SK-N-SH treated with all-trans-retinoic acid at 6 μM for 48 hours (cell line): Measurements from ENCODE around the gene ADGRD2.

Experiments used
- ATAC-seq: fragments of 200-7000 bp; cut with Tn5 transposase; 3 replicates; pipeline ENCODE4 v1.9.1; 2020; ENCODE audit warnings: mild to moderate bottlenecking, moderate library complexity
- ARNTL ChIP-seq: fragments of 450-650 bp; formaldehyde crosslinking; IDR thresholded peaks from 2 replicates; pipeline ENCODE4 v1.5.0; 2020; ENCODE audit warnings: low read depth, mild to moderate bottlenecking, moderate library complexity, borderline replicate concordance
- BACH2 ChIP-seq: fragments of 250-450 bp; sonication (Bioruptor Pico); IDR thresholded peaks from 2 replicates; pipeline ENCODE4 v1.9.0; 2021; ENCODE audit warnings: mild to moderate bottlenecking, borderline replicate concordance
- CREB5 ChIP-seq: fragments of 250-450 bp; sonication (Bioruptor Pico); IDR thresholded peaks from 2 replicates; pipeline ENCODE4 v1.5.1; 2020; ENCODE audit warnings: low read depth, mild to moderate bottlenecking, moderate library complexity
- CSDC2 ChIP-seq: fragments of 250-450 bp; sonication (Bioruptor Pico); IDR thresholded peaks from 2 replicates; pipeline ENCODE4 v1.5.0; 2020; ENCODE audit warnings: mild to moderate bottlenecking, moderate library complexity
- CSRNP3 ChIP-seq: fragments of 250-450 bp; sonication (Bioruptor Pico); IDR thresholded peaks from 2 replicates; pipeline ENCODE4 v1.5.1; 2021; ENCODE audit warnings: mild to moderate bottlenecking, moderate library complexity
- ESRRG ChIP-seq: fragments of 250-450 bp; sonication (Bioruptor Pico); IDR thresholded peaks from 2 replicates; pipeline ENCODE4 v1.6.1; 2021; ENCODE audit warnings: mild to moderate bottlenecking
- GLIS3 ChIP-seq: fragments of 250-450 bp; sonication (Bioruptor Pico); IDR thresholded peaks from 2 replicates; pipeline ENCODE4 v1.5.0; 2020; ENCODE audit warnings: mild to moderate bottlenecking, moderate library complexity
- ISL1 ChIP-seq: fragments of 250-450 bp; sonication (Bioruptor Pico); IDR thresholded peaks from 2 replicates; pipeline ENCODE4 v2.1.2; 2022; ENCODE audit warnings: mild to moderate bottlenecking, moderate library complexity
- PATZ1 ChIP-seq: fragments of 250-450 bp; sonication (Bioruptor Pico); IDR thresholded peaks from 2 replicates; pipeline ENCODE4 v1.8.0; 2020; ENCODE audit warnings: mild to moderate bottlenecking, moderate library complexity, borderline replicate concordance
- POU6F1 ChIP-seq: fragments of 250-450 bp; sonication (Bioruptor Pico); IDR thresholded peaks from 2 replicates; pipeline ENCODE4 v1.8.0; 2021; ENCODE audit warnings: low read depth, mild to moderate bottlenecking, moderate library complexity, borderline replicate concordance
- PPARA ChIP-seq: fragments of 250-450 bp; sonication (Bioruptor Pico); IDR thresholded peaks from 2 replicates; pipeline ENCODE4 v1.5.0; 2020; ENCODE audit warnings: mild to moderate bottlenecking, borderline replicate concordance
- RARB ChIP-seq: fragments of 250-450 bp; sonication (Bioruptor Pico); IDR thresholded peaks from 2 replicates; pipeline ENCODE4 v1.8.0; 2021; ENCODE audit warnings: mild to moderate bottlenecking, moderate library complexity
- SNAI2 ChIP-seq: fragments of 250-450 bp; sonication (Bioruptor Pico); IDR thresholded peaks from 2 replicates; pipeline ENCODE4 v1.5.0; 2020; ENCODE audit warnings: mild to moderate bottlenecking, moderate library complexity
- TCF4 ChIP-seq: fragments of 250-450 bp; sonication (Bioruptor Pico); IDR thresholded peaks from 2 replicates; pipeline ENCODE4 v1.8.0; 2021; ENCODE audit warnings: mild to moderate bottlenecking, moderate library complexity, borderline replicate concordance
- TOX ChIP-seq: fragments of 250-450 bp; sonication (Bioruptor Pico); IDR thresholded peaks from 2 replicates; pipeline ENCODE4 v1.8.0; 2021; ENCODE audit warnings: mild to moderate bottlenecking, moderate library complexity, borderline replicate concordance
- TSHZ2 ChIP-seq: fragments of 250-450 bp; sonication (Bioruptor Pico); IDR thresholded peaks from 2 replicates; pipeline ENCODE4 v1.5.0; 2020; ENCODE audit warnings: mild to moderate bottlenecking, moderate library complexity
- ZC3H10 ChIP-seq: fragments of 250-450 bp; sonication (Bioruptor Pico); IDR thresholded peaks from 2 replicates; pipeline ENCODE4 v1.5.1; 2021; ENCODE audit warnings: mild to moderate bottlenecking, moderate library complexity
- ZFP3 ChIP-seq: fragments of 250-450 bp; sonication (Bioruptor Pico); IDR thresholded peaks from 2 replicates; pipeline ENCODE4 v1.5.0; 2020; ENCODE audit warnings: mild to moderate bottlenecking, moderate library complexity
- ZFP30 ChIP-seq: fragments of 450-650 bp; formaldehyde crosslinking; IDR thresholded peaks from 2 replicates; pipeline ENCODE4 v1.5.0; 2022; ENCODE audit warnings: mild to moderate bottlenecking, moderate library complexity
- ZNF565 ChIP-seq: fragments of 450-650 bp; formaldehyde crosslinking; conservative IDR thresholded peaks from 2 replicates; pipeline ENCODE4 v1.5.0; 2020; ENCODE audit warnings: low read depth, mild to moderate bottlenecking, moderate library complexity
- ZNF70 ChIP-seq: fragments of 450-650 bp; formaldehyde crosslinking; IDR thresholded peaks from 2 replicates; pipeline ENCODE4 v1.5.0; 2020; ENCODE audit warnings: mild to moderate bottlenecking, moderate library complexity
- ZNF8 ChIP-seq: fragments of 450-650 bp; formaldehyde crosslinking; IDR thresholded peaks from 2 replicates; pipeline ENCODE4 v1.5.0; 2020; ENCODE audit warnings: mild to moderate bottlenecking, moderate library complexity

ADGRD2 gene

GRCh38 chr9:124447297-124447661 is 3.0 kb upstream of the ADGRD2 start:
- TF ChIP-seq SNAI2 (CRISPR knock-in tag): no peak
- TF ChIP-seq CREB5 (CRISPR knock-in tag): no peak
- TF ChIP-seq ZNF565 (CRISPR knock-in tag): no peak
- TF ChIP-seq ISL1 (CRISPR knock-in tag): no peak
- TF ChIP-seq POU6F1: no peak
- TF ChIP-seq CSDC2 (CRISPR knock-in tag): no peak
- no peak for TF ChIP-seq ZFP30 (CRISPR knock-in tag)
- no peak for TF ChIP-seq PATZ1 (CRISPR knock-in tag)
- TF ChIP-seq TCF4 (CRISPR knock-in tag): no peak
- no peak for TF ChIP-seq CSRNP3
- no peak for TF ChIP-seq TSHZ2 (CRISPR knock-in tag)
- no peak for TF ChIP-seq RARB (CRISPR knock-in tag)
- TF ChIP-seq PPARA (CRISPR knock-in tag): no peak
- no peak for TF ChIP-seq BACH2 (CRISPR knock-in tag)
- TF ChIP-seq ZNF8 (CRISPR knock-in tag): no peak
- TF ChIP-seq ESRRG: no peak
- no peak for TF ChIP-seq ARNTL
- TF ChIP-seq TOX (CRISPR knock-in tag): no peak
- TF ChIP-seq ZNF70 (CRISPR knock-in tag): no peak
- no peak for ATAC-seq

- no peak for ATAC-seq
- no peak for TF ChIP-seq SNAI2 (CRISPR knock-in tag)
- TF ChIP-seq ZFP30 (CRISPR knock-in tag): no peak
- TF ChIP-seq ZC3H10 (CRISPR knock-in tag): no peak
- no peak for TF ChIP-seq ZNF565 (CRISPR knock-in tag)
- TF ChIP-seq ARNTL: no peak
- TF ChIP-seq ISL1 (CRISPR knock-in tag): no peak
- TF ChIP-seq ZNF8 (CRISPR knock-in tag): no peak
- no peak for TF ChIP-seq RARB (CRISPR knock-in tag)
- no peak for TF ChIP-seq GLIS3 (CRISPR knock-in tag)
- TF ChIP-seq ESRRG: no peak
- no peak for TF ChIP-seq BACH2 (CRISPR knock-in tag)
- TF ChIP-seq PPARA (CRISPR knock-in tag): no peak
- no peak for TF ChIP-seq TOX (CRISPR knock-in tag)
- TF ChIP-seq TCF4 (CRISPR knock-in tag): no peak
- no peak for TF ChIP-seq ZFP3 (CRISPR knock-in tag)
- no peak for TF ChIP-seq POU6F1
These were observed 2.2 kb upstream of the ADGRD2 start for GRCh38 chr9:124448019-124448418.
